ENCODE data around the gene PIP4K2A. TPM values are rescaled to one million over a fixed set of nuclear protein-coding genes. Genes with fewer than 3 reads are reported as not detected.

Gene PIP4K2A
- total and polyA plus RNA-seq, 2 of the 13 experiments (the other 11 are each of a cell fraction or from before 2014, with no cell fraction given) = 9.1 to 22.6 TPM

DNA sequence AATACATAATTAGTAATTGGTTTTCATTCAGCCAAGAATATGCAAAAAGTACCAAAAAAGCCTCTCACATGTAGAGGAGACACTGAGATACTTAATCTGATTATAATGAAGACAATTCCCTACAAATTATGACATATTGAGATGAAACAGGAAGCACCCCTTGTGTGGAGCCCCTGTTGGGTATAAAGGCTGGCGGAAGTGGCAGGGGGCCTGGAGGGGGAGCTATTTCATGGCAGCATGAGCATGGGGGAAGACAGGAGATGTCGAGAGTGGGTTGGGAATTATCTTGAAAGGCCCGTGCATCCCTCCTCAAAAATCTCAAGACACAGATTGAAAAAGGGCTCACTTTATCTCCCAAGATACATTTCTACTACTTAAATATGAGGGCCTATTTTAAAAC lies 96.9 kb downstream of the PIP4K2A start:
- Histone ChIP-seq H3K79me2 (ENCODE audit: insufficient read depth, low read length) (peaks cover 19% of the 10 kb centered on the region), H3K9me3 (ENCODE audit: low read length) (no peaks in the 10 kb centered on the region), H3K4me1 (ENCODE audit: insufficient read depth, low read length) (peaks cover 67% of the 10 kb centered on the region), H4K20me1 (ENCODE audit: insufficient read depth, low read length) (no peaks in the 10 kb centered on the region), H3K4me2 (ENCODE audit: low read depth, low read length) (0 out of 2 replicates have a peak overlapping the region, but pooled peaks have one; percentile 59), H2AFZ (ENCODE audit: low read length) (no peak overlapping the region), H3K27me3 (ENCODE audit: control insufficient read depth in 1 of 2, insufficient read depth in 2 of 2, low read length in 2 of 2) (no peaks in the 10 kb centered on the region), H3K36me3 (replicated peaks in 1 of 2; ENCODE audit: control insufficient read depth in 1 of 2, insufficient read depth in 2 of 2, low read length in 2 of 2) (no peaks in the 10 kb centered on the region), H3K4me3 (replicated peaks in 1 of 3; ENCODE audit: insufficient read depth in 1 of 3, low read depth in 2 of 3, low read length in 3 of 3) (no peak overlapping the region), H3K27ac (ENCODE audit: extremely low read length, insufficient read depth, low read length) (peak overlapping the region; percentile 37), H3K9ac (ENCODE audit: insufficient read depth, low read depth, low read length) (no peak overlapping the region)
- no TSS peak for BruUV-seq (replicated peaks)
- intact Hi-C loops (cut with micrococcal nuclease; ENCODE audit: unreplicated experiment) = no loop called here
- CTCF ChIA-PET (ENCODE audit: low intra/inter-chr PET ratio, low total read pairs) = no interaction called here
- DNase-seq (ENCODE audit: low spot score) (no peak), ATAC-seq (no peak), FAIRE-seq (no peak)
- WGBS (ENCODE audit: low lambda C conversion rate) = 96% methylated on average over 3 of the region's 3 CpGs
- TF ChIP-seq, protein P1, sequence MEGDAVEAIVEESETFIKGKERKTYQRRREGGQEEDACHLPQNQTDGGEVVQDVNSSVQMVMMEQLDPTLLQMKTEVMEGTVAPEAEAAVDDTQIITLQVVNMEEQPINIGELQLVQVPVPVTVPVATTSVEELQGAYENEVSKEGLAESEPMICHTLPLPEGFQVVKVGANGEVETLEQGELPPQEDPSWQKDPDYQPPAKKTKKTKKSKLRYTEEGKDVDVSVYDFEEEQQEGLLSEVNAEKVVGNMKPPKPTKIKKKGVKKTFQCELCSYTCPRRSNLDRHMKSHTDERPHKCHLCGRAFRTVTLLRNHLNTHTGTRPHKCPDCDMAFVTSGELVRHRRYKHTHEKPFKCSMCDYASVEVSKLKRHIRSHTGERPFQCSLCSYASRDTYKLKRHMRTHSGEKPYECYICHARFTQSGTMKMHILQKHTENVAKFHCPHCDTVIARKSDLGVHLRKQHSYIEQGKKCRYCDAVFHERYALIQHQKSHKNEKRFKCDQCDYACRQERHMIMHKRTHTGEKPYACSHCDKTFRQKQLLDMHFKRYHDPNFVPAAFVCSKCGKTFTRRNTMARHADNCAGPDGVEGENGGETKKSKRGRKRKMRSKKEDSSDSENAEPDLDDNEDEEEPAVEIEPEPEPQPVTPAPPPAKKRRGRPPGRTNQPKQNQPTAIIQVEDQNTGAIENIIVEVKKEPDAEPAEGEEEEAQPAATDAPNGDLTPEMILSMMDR (CRISPR knock-in tag; IDR thresholded peaks at IDR 0.05) = 0 out of 2 replicates have a peak, but pooled peaks have one; percentile 14
- TF ChIP-seq, protein P2, sequence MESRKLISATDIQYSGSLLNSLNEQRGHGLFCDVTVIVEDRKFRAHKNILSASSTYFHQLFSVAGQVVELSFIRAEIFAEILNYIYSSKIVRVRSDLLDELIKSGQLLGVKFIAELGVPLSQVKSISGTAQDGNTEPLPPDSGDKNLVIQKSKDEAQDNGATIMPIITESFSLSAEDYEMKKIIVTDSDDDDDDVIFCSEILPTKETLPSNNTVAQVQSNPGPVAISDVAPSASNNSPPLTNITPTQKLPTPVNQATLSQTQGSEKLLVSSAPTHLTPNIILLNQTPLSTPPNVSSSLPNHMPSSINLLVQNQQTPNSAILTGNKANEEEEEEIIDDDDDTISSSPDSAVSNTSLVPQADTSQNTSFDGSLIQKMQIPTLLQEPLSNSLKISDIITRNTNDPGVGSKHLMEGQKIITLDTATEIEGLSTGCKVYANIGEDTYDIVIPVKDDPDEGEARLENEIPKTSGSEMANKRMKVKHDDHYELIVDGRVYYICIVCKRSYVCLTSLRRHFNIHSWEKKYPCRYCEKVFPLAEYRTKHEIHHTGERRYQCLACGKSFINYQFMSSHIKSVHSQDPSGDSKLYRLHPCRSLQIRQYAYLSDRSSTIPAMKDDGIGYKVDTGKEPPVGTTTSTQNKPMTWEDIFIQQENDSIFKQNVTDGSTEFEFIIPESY (CRISPR knock-in tag; IDR thresholded peaks at IDR 0.05) = peak; percentile 62; the same call in 1 of the 2 replicates
- no peak for TF ChIP-seq YY1 (IDR thresholded peaks at IDR 0.05; ENCODE audit: insufficient read depth, insufficient replicate concordance, low read depth, low read length)
- POLR2A ChIA-PET = no interaction called here
- in situ Hi-C loops (cut with HindIII; ENCODE audit: extremely low pct_ligation_motif_present, low pct_unique_long_range_greater_than_20kb) = no loop called here

DNA sequence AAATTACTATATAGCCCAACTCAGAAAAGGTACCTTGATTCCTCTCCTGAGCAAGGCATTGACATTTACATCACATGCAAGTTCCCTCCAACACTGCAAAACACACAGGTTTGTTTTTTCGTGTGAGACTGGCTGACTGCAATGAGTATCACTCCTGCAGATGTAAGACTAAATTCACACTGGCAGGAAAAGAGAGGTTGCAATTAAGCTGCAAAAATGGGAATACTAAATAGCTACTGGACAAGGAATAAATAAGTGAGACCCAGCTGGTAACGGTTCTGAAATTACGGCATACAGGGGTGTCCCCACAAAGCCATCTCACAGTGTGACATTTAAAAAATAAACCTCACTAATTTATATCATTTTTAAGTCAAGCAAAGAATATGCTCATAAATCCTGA lies 97.3 kb downstream of the PIP4K2A start:
- H3K79me2 ChIP-seq (ENCODE audit: insufficient read depth, low read length) = peaks cover 19% of the 10 kb centered on the region
- no peaks in the 10 kb centered on the region for H3K27me3 ChIP-seq (ENCODE audit: control insufficient read depth in 1 of 2, insufficient read depth in 2 of 2, low read length in 2 of 2)
- DNase-seq (ENCODE audit: low spot score) = no peak
- H3K4me1 ChIP-seq (ENCODE audit: insufficient read depth, low read length) = peaks cover 62% of the 10 kb centered on the region
- in situ Hi-C loops (cut with HindIII; ENCODE audit: extremely low pct_ligation_motif_present, low pct_unique_long_range_greater_than_20kb) (no loop called here), intact Hi-C loops (cut with micrococcal nuclease; ENCODE audit: unreplicated experiment) (no loop called here)
- H4K20me1 ChIP-seq (ENCODE audit: insufficient read depth, low read length) = no peaks in the 10 kb centered on the region
- H3K4me2 ChIP-seq (ENCODE audit: low read depth, low read length) = no peak overlapping the region
- H3K9ac ChIP-seq (ENCODE audit: insufficient read depth, low read depth, low read length) = no peak overlapping the region
- H3K4me3 ChIP-seq (replicated peaks in 1 of 3; ENCODE audit: insufficient read depth in 1 of 3, low read depth in 2 of 3, low read length in 3 of 3) = no peak overlapping the region
- FAIRE-seq = no peak
- CTCF ChIA-PET (ENCODE audit: low intra/inter-chr PET ratio, low total read pairs) = no interaction called here
- H3K36me3 ChIP-seq (replicated peaks in 1 of 2; ENCODE audit: control insufficient read depth in 1 of 2, insufficient read depth in 2 of 2, low read length in 2 of 2) = no peaks in the 10 kb centered on the region
- no peak overlapping the region for H3K27ac ChIP-seq (ENCODE audit: extremely low read length, insufficient read depth, low read length)
- H3K9me3 ChIP-seq (ENCODE audit: low read length) = no peaks in the 10 kb centered on the region
- 93% methylated on average over 3 of the region's 3 CpGs for WGBS (ENCODE audit: low lambda C conversion rate)
- no peak for ATAC-seq
- no TSS peak for BruUV-seq (replicated peaks)
- no peak overlapping the region for H2AFZ ChIP-seq (ENCODE audit: low read length)
- POLR2A ChIA-PET = no interaction called here
- no peak for TF ChIP-seq ZNF430 (CRISPR knock-in tag; IDR thresholded peaks at IDR 0.05)
- TF ChIP-seq TMF1 (CRISPR knock-in tag; IDR thresholded peaks at IDR 0.05; ENCODE audit: low read depth) = no peak
- no peak for TF ChIP-seq ZNF549 (CRISPR knock-in tag; IDR thresholded peaks at IDR 0.05)
- TF ChIP-seq, protein P3, sequence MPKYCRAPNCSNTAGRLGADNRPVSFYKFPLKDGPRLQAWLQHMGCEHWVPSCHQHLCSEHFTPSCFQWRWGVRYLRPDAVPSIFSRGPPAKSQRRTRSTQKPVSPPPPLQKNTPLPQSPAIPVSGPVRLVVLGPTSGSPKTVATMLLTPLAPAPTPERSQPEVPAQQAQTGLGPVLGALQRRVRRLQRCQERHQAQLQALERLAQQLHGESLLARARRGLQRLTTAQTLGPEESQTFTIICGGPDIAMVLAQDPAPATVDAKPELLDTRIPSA (CRISPR knock-in tag; IDR thresholded peaks at IDR 0.05; ENCODE audit: borderline replicate concordance) = no peak
- TF ChIP-seq ARNTL (CRISPR knock-in tag; IDR thresholded peaks at IDR 0.05) = no peak
- TF ChIP-seq PHF20 (CRISPR knock-in tag; IDR thresholded peaks at IDR 0.05) = no peak
- no peak for TF ChIP-seq REXO4 (CRISPR knock-in tag; IDR thresholded peaks at IDR 0.05; ENCODE audit: borderline replicate concordance)
- TF ChIP-seq KDM4B (CRISPR knock-in tag; IDR thresholded peaks at IDR 0.05) = no peak
- TF ChIP-seq, protein P4, sequence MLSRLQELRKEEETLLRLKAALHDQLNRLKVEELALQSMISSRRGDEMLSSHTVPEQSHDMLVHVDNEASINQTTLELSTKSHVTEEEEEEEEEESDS (CRISPR knock-in tag; IDR thresholded peaks at IDR 0.05; ENCODE audit: borderline replicate concordance) = no peak
- TF ChIP-seq ZNF878 (CRISPR knock-in tag; IDR thresholded peaks at IDR 0.05) = no peak
